ENCODE measurements around the gene ONECUT3. TPM values are rescaled to one million over a fixed set of nuclear protein-coding genes. Genes with fewer than 3 reads are reported as not detected.

ONECUT3 gene
- total RNA-seq, 1 experiment from 2014 or later: not detected

- no TSS peak for BruUV-seq (replicated peaks)
- no peak for TF ChIP-seq CTCF (IDR thresholded peaks at IDR 0.05; ENCODE audit: insufficient read depth in 1 of 2, low read depth in 1 of 2, low read length in 1 of 2, severe bottlenecking in 1 of 2, unreplicated experiment in 1 of 2)
- intact Hi-C loops (cut with micrococcal nuclease; ENCODE audit: unreplicated experiment): no loop called here
- no peaks in the 10 kb centered on the region for H3K9me3 Mint-ChIP-seq (ENCODE audit: unreplicated experiment)
- DNase-seq: no peak
- POLR2A ChIA-PET: no interaction called here
- no peak overlapping the region for H3K4me3 ChIP-seq (ENCODE audit: low read depth, low read length)
- H3K36me3 ChIP-seq (ENCODE audit: control insufficient read depth, insufficient read depth, low read length): no peaks in the 10 kb centered on the region
- H3K4me1 ChIP-seq: no peaks in the 10 kb centered on the region
- H3K27me3 Mint-ChIP-seq (ENCODE audit: insufficient read depth, unreplicated experiment): no peaks in the 10 kb centered on the region
- peaks cover 12% of the 10 kb centered on the region for H3K36me3 Mint-ChIP-seq (ENCODE audit: insufficient read depth, unreplicated experiment)
- no peaks in the 10 kb centered on the region for H3K9me3 ChIP-seq
- H3K27me3 ChIP-seq (replicated peaks; ENCODE audit: control insufficient read depth, insufficient read depth, low read length): no peaks in the 10 kb centered on the region; the same call in 1 of the 2 replicates
- H3K4me1 Mint-ChIP-seq (ENCODE audit: low read depth, unreplicated experiment): no peaks in the 10 kb centered on the region
- H3K27ac Mint-ChIP-seq (ENCODE audit: unreplicated experiment): peak overlapping the region; percentile 21
- CTCF ChIA-PET: no interaction called here
- H3K4me3 Mint-ChIP-seq (ENCODE audit: unreplicated experiment): peak overlapping the region; percentile 38
Observed at GRCh38 chr19:1811472-1811894, 58.2 kb downstream of the ONECUT3 start.

DNA sequence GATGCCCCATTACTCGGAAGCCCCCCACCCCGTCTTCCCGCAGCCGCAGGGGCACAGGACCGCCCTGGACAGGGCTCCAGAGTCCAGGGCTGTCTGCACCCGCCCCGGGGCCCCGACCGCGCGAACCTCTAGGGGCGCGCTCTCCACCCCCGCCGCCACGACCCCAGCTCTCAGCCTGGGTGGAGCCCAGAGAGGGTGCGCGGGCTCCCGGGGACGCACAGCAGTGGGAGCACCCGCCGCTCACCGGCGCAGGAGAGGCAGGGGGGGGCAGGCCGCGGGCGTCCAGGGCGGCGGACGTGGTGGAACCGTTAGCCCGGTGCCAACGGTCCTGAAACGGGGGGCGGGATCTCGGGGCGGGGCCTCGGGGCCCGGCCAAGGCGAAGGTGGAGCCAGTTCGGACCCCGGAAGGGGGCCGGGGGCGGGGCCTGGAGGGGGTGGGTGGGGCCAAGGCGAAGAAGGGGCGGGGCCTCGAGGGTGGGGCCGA, 58.7 kb downstream of the ONECUT3 start, which contains the start of gene ATP8B3:
Gene ATP8B3, minus strand, starts transcription at position 335 of the 484 bp plus-strand sequence. CDS start 540 bp downstream, outside the sequence.
- Mint-ChIP-seq H3K9me3 (ENCODE audit: unreplicated experiment) (no peaks in the 10 kb centered on the region), H3K27me3 (ENCODE audit: insufficient read depth, unreplicated experiment) (no peaks in the 10 kb centered on the region), H3K4me1 (ENCODE audit: low read depth, unreplicated experiment) (no peaks in the 10 kb centered on the region), H3K4me3 (ENCODE audit: unreplicated experiment) (peak within 1 kb of the TSS; percentile 94), H3K27ac (ENCODE audit: unreplicated experiment) (peak within 1 kb of the TSS; percentile 55), H3K36me3 (ENCODE audit: insufficient read depth, unreplicated experiment) (peaks cover 12% of the 10 kb centered on the region)
- DNase-seq: no peak
- no peak for TF ChIP-seq CTCF (IDR thresholded peaks at IDR 0.05; ENCODE audit: insufficient read depth in 1 of 2, low read depth in 1 of 2, low read length in 1 of 2, severe bottlenecking in 1 of 2, unreplicated experiment in 1 of 2)
- no peaks in the 10 kb centered on the region; the same call in 1 of the 2 replicates for H3K27me3 ChIP-seq (replicated peaks; ENCODE audit: control insufficient read depth, insufficient read depth, low read length)
- peak within 1 kb of the TSS; percentile 47 for H3K4me3 ChIP-seq (ENCODE audit: low read depth, low read length)
- no TSS peak for BruUV-seq (replicated peaks)
- CTCF ChIA-PET: no interaction called here
- no peaks in the 10 kb centered on the region for H3K4me1 ChIP-seq
- H3K9me3 ChIP-seq: no peaks in the 10 kb centered on the region
- intact Hi-C loops (cut with micrococcal nuclease; ENCODE audit: unreplicated experiment): loop anchor here (1.0 kb wide), 1 partner anchor 17 kb away; no protein-coding TSS in a partner anchor
- POLR2A ChIA-PET: no interaction called here
- no peaks in the 10 kb centered on the region for H3K36me3 ChIP-seq (ENCODE audit: control insufficient read depth, insufficient read depth, low read length)

GRCh38 chr19:1812426-1813191, 59.3 kb downstream of the ONECUT3 start:
- no peaks in the 10 kb centered on the region for H3K9me3 Mint-ChIP-seq (ENCODE audit: unreplicated experiment)
- ChIA-PET CTCF (no interaction called here), POLR2A (no interaction called here)
- H3K27ac Mint-ChIP-seq (ENCODE audit: unreplicated experiment): peak overlapping the region; percentile 55
- no peaks in the 10 kb centered on the region for H3K4me1 Mint-ChIP-seq (ENCODE audit: low read depth, unreplicated experiment)
- Histone ChIP-seq H3K4me1 (no peaks in the 10 kb centered on the region), H3K4me3 (ENCODE audit: low read depth, low read length) (peak overlapping the region; percentile 47), H3K36me3 (ENCODE audit: control insufficient read depth, insufficient read depth, low read length) (no peaks in the 10 kb centered on the region; the same call in 1 of the 2 replicates), H3K9me3 (no peaks in the 10 kb centered on the region), H3K27me3 (replicated peaks; ENCODE audit: control insufficient read depth, insufficient read depth, low read length) (no peaks in the 10 kb centered on the region; the same call in 1 of the 2 replicates)
- peak overlapping the region; percentile 94 for H3K4me3 Mint-ChIP-seq (ENCODE audit: unreplicated experiment)
- BruUV-seq (replicated peaks): no TSS peak
- TF ChIP-seq CTCF (IDR thresholded peaks at IDR 0.05; ENCODE audit: insufficient read depth in 1 of 2, low read depth in 1 of 2, low read length in 1 of 2, severe bottlenecking in 1 of 2, unreplicated experiment in 1 of 2): peak; percentile 54 to 59
- no peaks in the 10 kb centered on the region for H3K27me3 Mint-ChIP-seq (ENCODE audit: insufficient read depth, unreplicated experiment)
- H3K36me3 Mint-ChIP-seq (ENCODE audit: insufficient read depth, unreplicated experiment): peaks cover 12% of the 10 kb centered on the region
- intact Hi-C loops (cut with micrococcal nuclease; ENCODE audit: unreplicated experiment): loop anchor here (1.0 kb wide), 1 partner anchor 17 kb away; no protein-coding TSS in a partner anchor
- DNase-seq: peak; percentile 89 to 94
